HL-60 (cell line): ENCODE measurements around the gene GLCE.

Experiments used
- DNase-seq, 2 experiments: peaks; one replicate each; pipeline ENCODE4 v3.0.0-alpha.2; 2010 to 2020; ENCODE audit warnings: low read depth in 1 of 2, low spot score in 1 of 2
- H3K27ac ChIP-seq: fragments of 250-450 bp; sonication (Bioruptor Pico); replicated peaks from 2 replicates; pipeline ENCODE4 v1.5.1; 2020; ENCODE audit warnings: mild to moderate bottlenecking, moderate library complexity
- H3K27me3 ChIP-seq: fragments of 250-450 bp; sonication (Bioruptor Pico); 2 replicates; pipeline ENCODE4 v1.5.1; 2021; ENCODE audit warnings: mild to moderate bottlenecking, moderate library complexity; ENCODE audit not compliant: insufficient read depth, poor library complexity, severe bottlenecking
- H3K4me3 ChIP-seq: replicated peaks from 2 replicates; pipeline ENCODE4 v1.5.1; 2011; ENCODE audit warnings: mild to moderate bottlenecking, control low read depth, low read length; ENCODE audit not compliant: insufficient read depth
- GABPA ChIP-seq: IDR thresholded peaks from 2 replicates; pipeline ENCODE4 v1.6.1; 2012; ENCODE audit warnings: low read depth
- POLR2AphosphoS5 ChIP-seq: IDR thresholded peaks from 2 replicates; pipeline ENCODE4 v1.6.1; 2012; ENCODE audit warnings: low read depth
- SPI1 ChIP-seq: IDR thresholded peaks from 2 replicates; pipeline ENCODE4 v1.6.1; 2012; ENCODE audit warnings: low read depth, mild to moderate bottlenecking, borderline replicate concordance
- TF ChIP-seq, protein P1 (sequence below): IDR thresholded peaks from 2 replicates; pipeline ENCODE4 v1.6.1; 2012; ENCODE audit warnings: low read depth; ENCODE audit not compliant: insufficient replicate concordance
- TF ChIP-seq, protein P2 (sequence below): IDR thresholded peaks from one replicate; pipeline ENCODE4 v1.5.1; 2011; ENCODE audit warnings: low read length, control low read depth, inconsistent platforms; ENCODE audit not compliant: insufficient read depth

The GLCE gene

DNA sequence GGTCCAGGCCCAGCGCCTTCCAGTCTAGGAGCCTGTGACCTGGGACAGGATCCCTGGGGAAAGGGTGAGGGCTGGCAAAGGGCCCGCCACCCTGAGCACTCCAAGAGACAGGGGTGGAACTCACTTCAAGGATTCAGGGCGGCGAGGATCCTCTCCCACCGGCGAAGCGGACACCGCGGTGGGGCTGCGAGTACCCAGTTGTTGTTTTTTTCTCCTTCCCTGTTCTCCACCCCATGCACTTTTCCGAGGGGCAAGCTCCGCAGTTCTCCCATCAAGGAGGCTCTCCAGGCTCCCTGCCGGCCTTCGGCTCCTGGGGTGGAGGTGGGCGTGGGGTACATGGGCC lies 137.9 kb downstream of the GLCE start:
- no peak overlapping the region for H3K4me3 ChIP-seq

DNA sequence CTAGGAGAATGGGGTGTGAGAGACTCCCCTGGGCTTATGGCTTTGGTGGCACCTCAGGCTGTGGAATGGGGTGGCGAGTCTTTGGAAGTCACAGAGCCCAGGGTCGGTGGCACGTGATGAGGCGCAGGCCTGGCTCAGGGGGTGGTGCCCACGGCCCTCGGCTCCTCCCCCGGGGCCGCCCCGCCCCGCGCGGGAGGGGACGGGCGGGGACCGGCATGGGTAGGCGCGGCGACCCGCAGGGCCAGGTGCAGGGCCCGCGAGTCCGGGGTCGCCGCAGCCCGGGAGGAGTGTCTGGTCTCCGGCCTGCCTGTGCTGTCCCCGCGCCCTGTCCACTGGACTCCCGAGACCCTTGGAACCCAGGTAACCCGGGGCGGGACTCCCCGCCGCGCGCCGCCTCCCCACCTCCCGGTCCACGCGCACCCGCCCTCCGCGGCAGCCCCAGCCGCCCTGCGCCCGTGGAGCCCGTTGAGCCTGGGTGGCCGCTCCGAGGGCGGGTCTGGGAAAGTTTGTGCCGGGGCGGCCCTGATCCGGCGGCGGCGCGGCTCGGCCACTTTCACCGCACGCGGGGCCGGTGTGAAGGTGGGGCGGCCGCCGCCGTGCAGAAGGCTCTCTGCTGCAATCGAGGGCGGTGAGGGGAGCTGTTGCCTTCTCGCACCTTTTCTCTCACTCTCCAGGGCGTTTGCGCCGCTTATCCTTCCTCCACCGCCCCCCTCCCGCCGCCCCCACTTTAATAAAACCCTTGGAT lies 138.4 kb downstream of the GLCE start, which contains the start of gene PAQR5:
Gene PAQR5, plus strand, starts transcription at position 216 of the 745 bp plus-strand sequence. CDS start 61,169 bp downstream, outside the sequence.
- no peak for DNase-seq
- no peak within 1 kb of the TSS for H3K27ac ChIP-seq
- H3K27me3 ChIP-seq, result peaks cover 19% of the 10 kb centered on the region
- TF ChIP-seq POLR2AphosphoS5, result no peak
- no peak for TF ChIP-seq GABPA
- TF ChIP-seq, protein P1, sequence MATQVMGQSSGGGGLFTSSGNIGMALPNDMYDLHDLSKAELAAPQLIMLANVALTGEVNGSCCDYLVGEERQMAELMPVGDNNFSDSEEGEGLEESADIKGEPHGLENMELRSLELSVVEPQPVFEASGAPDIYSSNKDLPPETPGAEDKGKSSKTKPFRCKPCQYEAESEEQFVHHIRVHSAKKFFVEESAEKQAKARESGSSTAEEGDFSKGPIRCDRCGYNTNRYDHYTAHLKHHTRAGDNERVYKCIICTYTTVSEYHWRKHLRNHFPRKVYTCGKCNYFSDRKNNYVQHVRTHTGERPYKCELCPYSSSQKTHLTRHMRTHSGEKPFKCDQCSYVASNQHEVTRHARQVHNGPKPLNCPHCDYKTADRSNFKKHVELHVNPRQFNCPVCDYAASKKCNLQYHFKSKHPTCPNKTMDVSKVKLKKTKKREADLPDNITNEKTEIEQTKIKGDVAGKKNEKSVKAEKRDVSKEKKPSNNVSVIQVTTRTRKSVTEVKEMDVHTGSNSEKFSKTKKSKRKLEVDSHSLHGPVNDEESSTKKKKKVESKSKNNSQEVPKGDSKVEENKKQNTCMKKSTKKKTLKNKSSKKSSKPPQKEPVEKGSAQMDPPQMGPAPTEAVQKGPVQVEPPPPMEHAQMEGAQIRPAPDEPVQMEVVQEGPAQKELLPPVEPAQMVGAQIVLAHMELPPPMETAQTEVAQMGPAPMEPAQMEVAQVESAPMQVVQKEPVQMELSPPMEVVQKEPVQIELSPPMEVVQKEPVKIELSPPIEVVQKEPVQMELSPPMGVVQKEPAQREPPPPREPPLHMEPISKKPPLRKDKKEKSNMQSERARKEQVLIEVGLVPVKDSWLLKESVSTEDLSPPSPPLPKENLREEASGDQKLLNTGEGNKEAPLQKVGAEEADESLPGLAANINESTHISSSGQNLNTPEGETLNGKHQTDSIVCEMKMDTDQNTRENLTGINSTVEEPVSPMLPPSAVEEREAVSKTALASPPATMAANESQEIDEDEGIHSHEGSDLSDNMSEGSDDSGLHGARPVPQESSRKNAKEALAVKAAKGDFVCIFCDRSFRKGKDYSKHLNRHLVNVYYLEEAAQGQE, result no peak
- TF ChIP-seq SPI1, result no peak
- H3K4me3 ChIP-seq, result peak within 1 kb of the TSS; percentile 38

More for the DNA sequence above, 137.9 kb downstream of the GLCE start:
- DNase-seq, result no peak
- peaks cover 19% of the 10 kb centered on the region for H3K27me3 ChIP-seq
- H3K27ac ChIP-seq, result no peak overlapping the region
- TF ChIP-seq, protein P1, result no peak
- TF ChIP-seq, protein P2, sequence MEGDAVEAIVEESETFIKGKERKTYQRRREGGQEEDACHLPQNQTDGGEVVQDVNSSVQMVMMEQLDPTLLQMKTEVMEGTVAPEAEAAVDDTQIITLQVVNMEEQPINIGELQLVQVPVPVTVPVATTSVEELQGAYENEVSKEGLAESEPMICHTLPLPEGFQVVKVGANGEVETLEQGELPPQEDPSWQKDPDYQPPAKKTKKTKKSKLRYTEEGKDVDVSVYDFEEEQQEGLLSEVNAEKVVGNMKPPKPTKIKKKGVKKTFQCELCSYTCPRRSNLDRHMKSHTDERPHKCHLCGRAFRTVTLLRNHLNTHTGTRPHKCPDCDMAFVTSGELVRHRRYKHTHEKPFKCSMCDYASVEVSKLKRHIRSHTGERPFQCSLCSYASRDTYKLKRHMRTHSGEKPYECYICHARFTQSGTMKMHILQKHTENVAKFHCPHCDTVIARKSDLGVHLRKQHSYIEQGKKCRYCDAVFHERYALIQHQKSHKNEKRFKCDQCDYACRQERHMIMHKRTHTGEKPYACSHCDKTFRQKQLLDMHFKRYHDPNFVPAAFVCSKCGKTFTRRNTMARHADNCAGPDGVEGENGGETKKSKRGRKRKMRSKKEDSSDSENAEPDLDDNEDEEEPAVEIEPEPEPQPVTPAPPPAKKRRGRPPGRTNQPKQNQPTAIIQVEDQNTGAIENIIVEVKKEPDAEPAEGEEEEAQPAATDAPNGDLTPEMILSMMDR, result no peak
- no peak for TF ChIP-seq GABPA
- no peak for TF ChIP-seq SPI1
- no peak for TF ChIP-seq POLR2AphosphoS5

DNA sequence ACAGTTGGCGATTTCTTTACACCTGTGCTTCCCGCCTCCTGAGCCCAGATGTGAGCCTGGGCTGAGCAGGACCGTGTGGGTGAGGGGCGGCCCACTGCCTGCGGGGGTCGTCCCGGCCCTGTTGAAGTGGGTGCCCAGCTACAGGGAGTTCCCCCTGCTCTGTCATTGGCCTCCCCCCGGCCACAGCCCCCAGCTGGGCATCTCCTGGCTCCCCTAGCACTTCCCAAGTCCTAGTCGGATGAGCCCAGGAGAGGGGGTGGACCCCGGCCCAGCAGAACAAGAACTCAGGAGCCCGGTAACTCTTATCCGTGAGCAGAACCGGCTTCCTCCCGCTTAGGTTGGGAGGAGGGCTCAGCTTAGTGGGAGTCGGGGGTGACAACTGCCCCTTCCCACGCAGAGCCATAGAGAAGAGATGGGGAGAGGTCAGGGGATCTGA lies 139.0 kb downstream of the GLCE start:
- TF ChIP-seq POLR2AphosphoS5, result no peak
- TF ChIP-seq, protein P1, result no peak
- no peak for TF ChIP-seq GABPA
- TF ChIP-seq SPI1, result no peak
- TF ChIP-seq, protein P2, result no peak
- no peak for DNase-seq
- H3K27me3 ChIP-seq, result peaks cover 19% of the 10 kb centered on the region
- H3K27ac ChIP-seq, result no peak overlapping the region
- peak overlapping the region; percentile 38 for H3K4me3 ChIP-seq
